Measurements from ENCODE around the gene TOMM22. TPM values are rescaled to one million over a fixed set of nuclear protein-coding genes. Genes with fewer than 3 reads are reported as not detected.
A peak's percentile ranks its signal among the peaks of the same experiment; 100 is the strongest.
"Not testable (repeated sequence)": the region's sequence is repeated elsewhere in the genome, so short reads cannot be mapped to it uniquely, and the experiment has no call there.

Gene TOMM22
- total RNA-seq = 10 to 100 TPM; 15.6 to 56.2 (median 36.7) TPM

DNA sequence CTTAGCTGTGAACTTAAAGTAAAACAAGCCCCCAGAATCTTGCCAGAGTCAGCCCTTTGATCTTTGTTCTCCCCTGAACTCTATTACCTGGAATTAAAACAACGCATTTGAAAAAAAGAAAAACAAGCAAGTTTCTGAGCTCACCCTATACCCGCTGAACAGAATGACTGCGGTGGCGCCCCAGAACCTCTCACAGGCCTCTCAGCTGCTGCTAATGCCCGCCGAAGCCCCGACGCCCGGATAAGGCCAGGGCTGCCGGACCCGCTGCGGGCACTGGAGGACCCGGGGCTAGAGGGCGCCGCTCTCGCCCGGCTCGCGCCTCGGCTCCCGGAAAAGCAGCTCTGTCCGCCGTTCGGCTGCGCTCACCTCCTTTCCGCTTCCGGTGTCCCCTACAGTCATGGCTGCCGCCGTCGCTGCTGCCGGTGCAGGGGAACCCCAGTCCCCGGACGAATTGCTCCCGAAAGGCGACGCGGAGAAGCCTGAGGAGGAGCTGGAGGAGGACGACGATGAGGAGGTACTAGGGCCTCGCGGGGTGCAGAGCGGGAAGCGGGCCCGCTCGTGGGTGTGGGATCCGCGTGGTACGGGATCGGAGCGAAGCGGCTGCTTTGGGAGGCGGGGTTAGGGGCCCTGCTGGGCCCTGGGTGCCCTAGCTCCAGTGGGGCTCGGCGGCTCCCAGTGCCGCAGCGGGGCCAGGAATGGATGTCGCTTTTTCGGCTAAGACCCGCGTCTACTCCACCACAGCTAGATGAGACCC is at the start of gene TOMM22:
Gene TOMM22 (plus strand): TSS at position 376 of the 754 bp plus-strand sequence. CDS start 22 bp downstream, at position 398.
- peak; percentile 90 to 93 for DNase-seq (ENCODE audit: low spot score in 2 of 2)
- peaks cover 17% of the 10 kb centered on the region for H3K4me1 ChIP-seq
- WGBS = under 1% methylated on average over 34 of the region's 60 CpGs
- no peaks in the 10 kb centered on the region for H3K27me3 ChIP-seq
- peak within 1 kb of the TSS; percentile 99 for H3K4me3 ChIP-seq
- peak within 1 kb of the TSS; percentile 39 for H3K27ac ChIP-seq
- TF ChIP-seq, protein P1, sequence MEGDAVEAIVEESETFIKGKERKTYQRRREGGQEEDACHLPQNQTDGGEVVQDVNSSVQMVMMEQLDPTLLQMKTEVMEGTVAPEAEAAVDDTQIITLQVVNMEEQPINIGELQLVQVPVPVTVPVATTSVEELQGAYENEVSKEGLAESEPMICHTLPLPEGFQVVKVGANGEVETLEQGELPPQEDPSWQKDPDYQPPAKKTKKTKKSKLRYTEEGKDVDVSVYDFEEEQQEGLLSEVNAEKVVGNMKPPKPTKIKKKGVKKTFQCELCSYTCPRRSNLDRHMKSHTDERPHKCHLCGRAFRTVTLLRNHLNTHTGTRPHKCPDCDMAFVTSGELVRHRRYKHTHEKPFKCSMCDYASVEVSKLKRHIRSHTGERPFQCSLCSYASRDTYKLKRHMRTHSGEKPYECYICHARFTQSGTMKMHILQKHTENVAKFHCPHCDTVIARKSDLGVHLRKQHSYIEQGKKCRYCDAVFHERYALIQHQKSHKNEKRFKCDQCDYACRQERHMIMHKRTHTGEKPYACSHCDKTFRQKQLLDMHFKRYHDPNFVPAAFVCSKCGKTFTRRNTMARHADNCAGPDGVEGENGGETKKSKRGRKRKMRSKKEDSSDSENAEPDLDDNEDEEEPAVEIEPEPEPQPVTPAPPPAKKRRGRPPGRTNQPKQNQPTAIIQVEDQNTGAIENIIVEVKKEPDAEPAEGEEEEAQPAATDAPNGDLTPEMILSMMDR (IDR thresholded peaks at IDR 0.05) = peak in 1 of 2 donors; percentile 57
- peak in 1 of 2 donors; percentile 71 for TF ChIP-seq POLR2A (IDR thresholded peaks at IDR 0.05)
- TF ChIP-seq EP300 (IDR thresholded peaks at IDR 0.05) = no peak
- TF ChIP-seq POLR2AphosphoS5 (IDR thresholded peaks at IDR 0.05) = peak; percentile 38 to 91 (median 83)
- peaks cover 29% of the 10 kb centered on the region for H3K36me3 ChIP-seq
- no peaks in the 10 kb centered on the region for H3K9me3 ChIP-seq

DNA sequence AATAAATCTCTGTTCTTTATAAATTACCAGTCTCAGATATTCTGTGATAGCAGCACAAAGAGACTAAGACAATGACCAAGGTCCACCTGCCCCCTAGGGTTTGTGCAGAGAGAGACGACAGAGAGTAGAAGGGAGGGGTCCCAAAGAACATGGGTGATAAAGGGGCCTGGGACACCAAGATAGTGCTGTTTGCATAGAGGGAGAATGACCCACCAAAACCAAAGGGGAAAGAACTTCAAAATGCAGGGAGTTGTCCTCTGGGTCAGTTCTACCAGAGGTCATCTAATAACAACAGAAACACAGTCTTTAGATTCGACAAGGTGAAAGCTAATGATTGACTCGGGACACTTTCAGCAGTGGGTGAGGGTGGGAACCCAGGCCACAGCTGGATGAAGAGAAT is 49.2 kb upstream of the TOMM22 start:
- peaks cover 4% of the 10 kb centered on the region for H3K36me3 ChIP-seq
- WGBS = 84% methylated on average over 3 of the region's 3 CpGs
- no peak overlapping the region for H3K27ac ChIP-seq
- no peaks in the 10 kb centered on the region for H3K4me1 ChIP-seq
- H3K27me3 ChIP-seq = no peaks in the 10 kb centered on the region
- H3K4me3 ChIP-seq = no peak overlapping the region
- no peak for DNase-seq (ENCODE audit: low spot score in 2 of 2)
- TF ChIP-seq POLR2AphosphoS5 (IDR thresholded peaks at IDR 0.05) (no peak), POLR2A (IDR thresholded peaks at IDR 0.05) (no peak), EP300 (IDR thresholded peaks at IDR 0.05) (no peak)
- TF ChIP-seq, protein P1 (IDR thresholded peaks at IDR 0.05) = no peak
- no peaks in the 10 kb centered on the region for H3K9me3 ChIP-seq

DNA sequence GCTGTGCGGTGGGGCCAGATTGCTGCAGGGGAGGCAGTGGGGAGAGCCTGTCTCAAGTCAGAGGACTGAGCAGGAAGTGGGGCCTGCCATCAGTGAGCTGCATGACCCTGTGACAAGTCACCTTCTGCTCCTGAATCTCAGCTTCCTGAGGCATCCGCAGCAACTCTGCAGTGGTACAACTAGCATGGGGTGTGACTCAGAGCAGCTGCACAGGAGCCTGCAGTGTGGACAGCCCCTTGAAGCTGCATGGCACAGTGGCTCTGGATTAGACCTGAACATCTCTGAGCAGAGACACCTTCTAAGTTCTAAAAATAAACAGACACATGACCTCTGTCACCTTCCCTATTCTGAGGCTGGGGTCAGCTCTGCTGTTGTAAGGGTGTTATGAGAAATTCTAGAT is 43.5 kb upstream of the TOMM22 start:
- TF ChIP-seq, protein P1 (IDR thresholded peaks at IDR 0.05) = no peak
- no peak for TF ChIP-seq EP300 (IDR thresholded peaks at IDR 0.05)
- no peak for TF ChIP-seq POLR2AphosphoS5 (IDR thresholded peaks at IDR 0.05)
- no peak for TF ChIP-seq POLR2A (IDR thresholded peaks at IDR 0.05)
- no peak overlapping the region for H3K27ac ChIP-seq
- no peak for DNase-seq (ENCODE audit: low spot score in 2 of 2)

DNA sequence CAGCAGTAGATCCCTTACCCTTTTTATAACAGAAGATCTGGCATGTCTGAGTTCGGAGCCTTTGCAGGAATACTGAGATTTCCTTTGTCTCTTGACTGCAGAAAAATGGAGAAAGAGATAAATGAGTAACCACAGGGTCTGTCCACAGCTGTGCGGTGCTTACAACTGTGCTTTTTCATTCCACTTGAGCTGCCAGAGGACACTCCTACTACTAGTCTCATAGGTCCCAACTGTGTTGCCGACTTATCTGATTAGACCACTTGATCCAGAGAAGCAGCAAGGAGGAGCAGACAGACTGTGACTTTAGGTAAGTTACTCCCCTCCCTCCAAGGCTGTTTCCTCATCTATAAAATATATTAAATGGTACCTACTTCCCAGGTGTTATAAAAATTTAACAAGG is 43.0 kb upstream of the TOMM22 start:
- H3K4me3 ChIP-seq = no peak overlapping the region
- no peak overlapping the region for H3K27ac ChIP-seq
- WGBS = 98% methylated on average over 3 of the region's 3 CpGs
- no peaks in the 10 kb centered on the region for H3K27me3 ChIP-seq
- H3K36me3 ChIP-seq = no peaks in the 10 kb centered on the region
- no peaks in the 10 kb centered on the region for H3K9me3 ChIP-seq
- DNase-seq (ENCODE audit: low spot score in 2 of 2) = no peak
- no peaks in the 10 kb centered on the region for H3K4me1 ChIP-seq
- TF ChIP-seq EP300 (IDR thresholded peaks at IDR 0.05) (no peak), POLR2AphosphoS5 (IDR thresholded peaks at IDR 0.05) (no peak), POLR2A (IDR thresholded peaks at IDR 0.05) (no peak)
- TF ChIP-seq, protein P1 (IDR thresholded peaks at IDR 0.05) = no peak

More for the DNA sequence above, 43.5 kb upstream of the TOMM22 start:
- H3K9me3 ChIP-seq = no peaks in the 10 kb centered on the region
- H3K4me1 ChIP-seq = no peaks in the 10 kb centered on the region
- no peaks in the 10 kb centered on the region for H3K27me3 ChIP-seq
- WGBS = 87% methylated on average over 2 of the region's 2 CpGs
- H3K36me3 ChIP-seq = no peaks in the 10 kb centered on the region
- no peak overlapping the region for H3K4me3 ChIP-seq

DNA sequence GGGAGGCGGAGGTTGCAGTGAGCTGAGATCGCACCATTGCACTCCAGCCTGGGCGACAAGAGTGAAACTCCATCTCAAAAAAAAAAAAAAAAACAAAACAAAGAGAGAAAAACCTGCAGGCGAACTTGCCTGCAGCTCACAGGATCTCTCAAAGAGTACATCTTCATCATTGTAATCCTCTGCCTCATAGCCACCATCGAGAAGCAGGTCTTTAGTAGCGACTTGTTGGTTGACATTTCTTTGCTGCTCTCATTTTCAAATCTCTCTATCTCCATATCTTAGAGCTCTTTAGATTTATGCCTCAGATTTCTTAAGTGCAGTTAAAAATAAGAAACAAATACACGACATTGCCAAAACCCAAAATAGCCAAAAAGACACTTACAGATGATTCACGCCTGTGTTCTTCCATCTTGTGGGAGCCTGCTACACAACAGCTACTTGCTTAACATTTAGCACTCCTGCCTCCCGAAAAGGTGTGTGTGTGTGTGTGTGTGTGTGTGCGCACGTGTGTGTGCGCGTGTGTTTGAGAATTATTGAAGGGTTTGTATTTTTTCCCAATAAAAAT is 40.2 kb upstream of the TOMM22 start:
- no peak for TF ChIP-seq POLR2AphosphoS5 (IDR thresholded peaks at IDR 0.05)
- TF ChIP-seq, protein P1 (IDR thresholded peaks at IDR 0.05) = no peak
- TF ChIP-seq EP300 (IDR thresholded peaks at IDR 0.05) = no peak
- no peak for TF ChIP-seq POLR2A (IDR thresholded peaks at IDR 0.05)
- H3K9me3 ChIP-seq = no peaks in the 10 kb centered on the region
- H3K27ac ChIP-seq = no peak overlapping the region
- H3K36me3 ChIP-seq = no peaks in the 10 kb centered on the region
- no peak overlapping the region for H3K4me3 ChIP-seq
- H3K4me1 ChIP-seq = peaks cover 4% of the 10 kb centered on the region
- H3K27me3 ChIP-seq = no peaks in the 10 kb centered on the region
- 71% methylated on average over 13 of the region's 13 CpGs for WGBS
- DNase-seq (ENCODE audit: low spot score in 2 of 2) = no peak

DNA sequence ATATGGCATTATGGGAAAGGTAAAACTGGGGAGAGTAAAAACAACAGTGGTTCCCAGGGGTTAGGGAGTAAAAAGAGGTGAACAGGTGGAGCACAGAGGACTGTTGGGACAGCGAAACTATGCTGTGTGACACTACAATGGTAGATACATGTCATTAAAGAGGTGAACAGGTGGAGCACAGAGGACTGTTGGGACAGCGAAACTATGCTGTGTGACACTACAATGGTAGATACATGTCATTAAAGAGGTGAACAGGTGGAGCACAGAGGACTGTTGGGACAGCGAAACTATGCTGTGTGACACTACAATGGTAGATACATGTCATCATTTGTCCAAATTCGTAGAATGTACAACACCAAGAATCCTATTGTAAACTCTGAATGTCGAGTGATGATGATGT is 37.5 kb upstream of the TOMM22 start:
- DNase-seq (ENCODE audit: low spot score in 2 of 2); H3K4me1 ChIP-seq: not testable (repeated sequence)
- WGBS = 97% methylated on average over 5 of the region's 5 CpGs

More for the DNA sequence above, 37.5 kb upstream of the TOMM22 start:
- H3K27ac ChIP-seq, H3K27me3 ChIP-seq, H3K36me3 ChIP-seq, H3K4me3 ChIP-seq, H3K9me3 ChIP-seq: not testable (repeated sequence)
